GM13976 (cell line): Measurements from ENCODE around the gene ACSS2.

ENCODE experiments used
- DNase-seq: peaks from one replicate; pipeline ENCODE4 v3.0.0; 2012; ENCODE audit warnings: low spot score
- CTCF ChIP-seq: IDR thresholded peaks from 2 replicates; pipeline ENCODE4 v1.5.1; 2012; ENCODE audit warnings: borderline replicate concordance, mild to moderate bottlenecking; ENCODE audit not compliant: insufficient read depth; ENCODE audit errors: extremely low read depth, missing control alignments, control extremely low read depth
- in situ Hi-C: fragments of 300-500 bp; cut with MboI; formaldehyde crosslinking; loops from one replicate; pipeline ENCODE4 v1.12.0; 2022; ENCODE audit warnings: low sequenced_read_pairs, mixed read lengths, inconsistent platforms; ENCODE audit not compliant: unreplicated experiment

ACSS2 gene

GRCh38 chr20:34927736-34928135 is 51.3 kb downstream of the ACSS2 start:
- in situ Hi-C loops, result no loop called here
- no peak for TF ChIP-seq CTCF
- DNase-seq, result no peak

- no peak for DNase-seq
- TF ChIP-seq CTCF, result no peak
- in situ Hi-C loops, result no loop called here
These were observed 52.0 kb downstream of the ACSS2 start for GRCh38 chr20:34928411-34928810.

- no peak for TF ChIP-seq CTCF
- in situ Hi-C loops, result no loop called here
- DNase-seq, result no peak
These were observed 55.4 kb downstream of the ACSS2 start for GRCh38 chr20:34931771-34932170.

GRCh38 chr20:34938466-34939163 is 62.2 kb downstream of the ACSS2 start:
- DNase-seq, result no peak
- TF ChIP-seq CTCF, result no peak
- in situ Hi-C loops, result no loop called here

- no peak for DNase-seq
- in situ Hi-C loops, result no loop called here
These were observed 63.7 kb downstream of the ACSS2 start for GRCh38 chr20:34940081-34940481.

GRCh38 chr20:34941226-34941625 is 64.8 kb downstream of the ACSS2 start:
- no peak for TF ChIP-seq CTCF

More at GRCh38 chr20:34940081-34940481, 63.7 kb downstream of the ACSS2 start:
- TF ChIP-seq CTCF, result no peak

GRCh38 chr20:34942301-34942700 is 65.9 kb downstream of the ACSS2 start:
- in situ Hi-C loops, result no loop called here
- no peak for TF ChIP-seq CTCF
- no peak for DNase-seq

More at GRCh38 chr20:34941226-34941625, 64.8 kb downstream of the ACSS2 start:
- DNase-seq, result no peak
- in situ Hi-C loops, result no loop called here
